PC-3 (cell line): Measurements from ENCODE around the gene MAP4K2.

Experiments
- EZH2 ChIP-seq: fragments of 300-600 bp; sonication (generic); IDR thresholded peaks from one replicate; pipeline ENCODE4 v1.6.1; 2017; ENCODE audit warnings: antibody characterized with exemption, mild to moderate bottlenecking, low read length; ENCODE audit not compliant: unreplicated experiment
- EZH2phosphoT487 ChIP-seq: fragments of 300-600 bp; sonication (generic); IDR thresholded peaks from 2 replicates; pipeline ENCODE4 v1.6.1; 2018; ENCODE audit warnings: mild to moderate bottlenecking, antibody characterized with exemption, low read length, borderline replicate concordance
- TF ChIP-seq, protein P1 (sequence below): fragments of 300-600 bp; sonication (generic); conservative IDR thresholded peaks from 2 replicates; pipeline ENCODE4 v1.5.1; 2017; ENCODE audit warnings: antibody characterized with exemption, low read depth, mild to moderate bottlenecking, low read length

DNA sequence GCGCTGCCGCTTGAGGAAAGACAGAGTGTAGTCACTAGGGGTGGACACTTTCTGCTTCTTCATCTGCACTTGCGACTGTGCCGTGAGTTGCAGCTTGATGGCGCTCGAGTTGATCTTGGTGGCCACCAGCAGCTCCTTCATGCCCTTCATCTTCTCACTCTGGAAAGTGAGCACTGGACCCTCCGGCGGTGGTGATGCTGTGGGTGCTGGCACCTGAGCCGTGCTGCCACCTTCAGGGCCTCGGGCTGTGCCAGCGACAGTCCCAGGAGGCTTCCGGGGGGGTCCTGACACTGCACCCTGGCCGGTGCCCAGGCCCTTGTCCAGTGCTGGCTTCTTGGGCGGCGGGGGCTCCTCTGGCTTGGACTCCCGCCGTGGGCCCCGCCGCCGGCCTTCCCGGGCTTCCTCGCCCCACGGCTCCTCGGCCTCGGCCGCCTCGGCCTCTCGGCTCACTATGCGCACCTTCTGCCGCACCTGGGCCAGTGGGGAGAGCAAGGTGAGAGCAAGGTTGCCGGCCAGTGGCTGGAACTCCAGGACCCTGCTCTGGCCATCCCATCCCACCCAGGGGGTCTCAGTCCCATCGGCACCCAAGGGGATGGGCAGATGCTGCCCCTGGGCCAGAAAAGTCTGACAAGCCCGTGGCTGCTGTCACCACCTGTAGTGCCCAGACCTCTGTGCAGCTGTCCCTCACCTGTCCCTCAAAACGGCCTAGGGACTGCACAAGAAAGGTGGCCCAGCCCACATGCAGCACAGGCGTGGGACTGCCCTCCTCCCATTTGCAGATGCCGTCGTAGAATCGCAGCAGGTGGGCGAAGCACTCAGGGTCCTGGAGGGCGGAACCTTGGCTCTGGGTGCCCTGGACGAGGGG is 1.6 kb upstream of the MAP4K2 start:
- TF ChIP-seq EZH2: no peak
- TF ChIP-seq, protein P1, sequence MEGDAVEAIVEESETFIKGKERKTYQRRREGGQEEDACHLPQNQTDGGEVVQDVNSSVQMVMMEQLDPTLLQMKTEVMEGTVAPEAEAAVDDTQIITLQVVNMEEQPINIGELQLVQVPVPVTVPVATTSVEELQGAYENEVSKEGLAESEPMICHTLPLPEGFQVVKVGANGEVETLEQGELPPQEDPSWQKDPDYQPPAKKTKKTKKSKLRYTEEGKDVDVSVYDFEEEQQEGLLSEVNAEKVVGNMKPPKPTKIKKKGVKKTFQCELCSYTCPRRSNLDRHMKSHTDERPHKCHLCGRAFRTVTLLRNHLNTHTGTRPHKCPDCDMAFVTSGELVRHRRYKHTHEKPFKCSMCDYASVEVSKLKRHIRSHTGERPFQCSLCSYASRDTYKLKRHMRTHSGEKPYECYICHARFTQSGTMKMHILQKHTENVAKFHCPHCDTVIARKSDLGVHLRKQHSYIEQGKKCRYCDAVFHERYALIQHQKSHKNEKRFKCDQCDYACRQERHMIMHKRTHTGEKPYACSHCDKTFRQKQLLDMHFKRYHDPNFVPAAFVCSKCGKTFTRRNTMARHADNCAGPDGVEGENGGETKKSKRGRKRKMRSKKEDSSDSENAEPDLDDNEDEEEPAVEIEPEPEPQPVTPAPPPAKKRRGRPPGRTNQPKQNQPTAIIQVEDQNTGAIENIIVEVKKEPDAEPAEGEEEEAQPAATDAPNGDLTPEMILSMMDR: 0 out of 2 replicates have a peak, but pooled peaks have one; percentile 15
- TF ChIP-seq EZH2phosphoT487: no peak
